Mesodermal cell (in vitro differentiated cells): ENCODE data around the gene STAT1.

Experiments
- H3K27ac ChIP-seq: 2 replicates; pipeline ENCODE4 v1.7.0; 2013; ENCODE audit warnings: mild to moderate bottlenecking, low read depth, low read length, moderate library complexity; ENCODE audit not compliant: severe bottlenecking
- H3K36me3 ChIP-seq: 2 replicates; pipeline ENCODE4 v1.7.1; 2013; ENCODE audit warnings: mild to moderate bottlenecking, low read length, moderate library complexity; ENCODE audit not compliant: control insufficient read depth, insufficient read depth
- H3K4me1 ChIP-seq: one replicate; pipeline ENCODE4 v1.7.1; 2013; ENCODE audit warnings: mild to moderate bottlenecking, low read length; ENCODE audit not compliant: insufficient read depth, control insufficient read depth, poor library complexity, severe bottlenecking
- H3K4me3 ChIP-seq: 2 replicates; pipeline ENCODE4 v1.7.0; 2013; ENCODE audit warnings: low read length, control low read depth, mild to moderate bottlenecking; ENCODE audit not compliant: insufficient read depth, poor library complexity, severe bottlenecking; ENCODE audit errors: extremely low read depth
- H3K9me3 ChIP-seq: 2 replicates; pipeline ENCODE4 v1.7.1; 2013; ENCODE audit warnings: mild to moderate bottlenecking, low read length, moderate library complexity; ENCODE audit not compliant: control insufficient read depth
- WGBS, 2 experiments: methylation state at CpG; one replicate each; pipeline ENCODE4 v1.1.5; 2013; ENCODE audit warnings: missing lambda C conversion rate in 2 of 2; ENCODE audit not compliant: insufficient coverage in 2 of 2; 5-methylcytosine and 5-hydroxymethylcytosine counted together

The STAT1 gene

DNA sequence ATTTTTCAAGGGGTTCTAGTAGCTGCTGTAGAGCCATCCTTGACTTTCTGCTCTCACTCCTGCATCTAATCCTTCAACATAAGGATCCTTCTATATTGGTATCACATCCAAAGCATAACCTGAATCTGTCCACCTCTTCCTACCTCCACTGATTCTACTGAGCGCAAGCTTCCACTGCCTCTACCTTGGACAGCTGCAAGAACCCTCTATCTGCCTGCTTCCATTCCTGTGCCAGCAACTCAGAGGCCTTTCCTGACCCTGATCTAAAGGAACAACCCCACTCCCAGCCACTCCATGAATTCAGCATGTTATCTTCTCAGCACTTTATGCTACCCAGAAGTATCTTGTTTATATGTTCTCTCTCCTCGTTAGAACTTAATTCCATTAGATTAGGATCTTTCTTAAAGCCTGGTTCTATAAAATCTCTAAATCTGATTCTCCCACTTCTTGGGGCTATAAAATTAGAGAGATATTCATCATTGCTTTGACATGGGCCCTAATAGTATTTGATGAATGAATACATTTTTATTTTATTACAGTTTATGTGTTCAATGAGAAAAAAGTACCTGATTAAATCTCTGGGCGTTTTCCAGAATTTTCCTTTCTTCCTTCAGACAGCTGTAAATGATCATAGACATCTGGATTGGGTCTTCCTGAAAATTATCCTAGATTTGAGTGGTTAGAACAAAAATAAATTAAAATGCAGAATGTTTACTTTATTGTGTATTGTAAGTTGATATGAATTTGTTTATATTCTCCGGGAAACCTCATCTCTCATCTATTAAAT lies 6.8 kb downstream of the STAT1 start:
- Histone ChIP-seq H3K4me3 (no peak overlapping the region), H3K4me1 (no peaks in the 10 kb centered on the region), H3K36me3 (peaks cover 56% of the 10 kb centered on the region), H3K9me3 (no peaks in the 10 kb centered on the region), H3K27ac (no peak overlapping the region)
- 90 to 100% methylated on average over 1 of the region's 4 CpGs for WGBS, 2 experiments

- no peak overlapping the region for H3K27ac ChIP-seq
- H3K36me3 ChIP-seq, result peaks cover 65% of the 10 kb centered on the region
- WGBS, 2 experiments, result 94 to 100% methylated on average over 1 to 3 of the region's 3 CpGs
Observed at GRCh38 chr2:191006297-191006696, 7.7 kb downstream of the STAT1 start.

DNA sequence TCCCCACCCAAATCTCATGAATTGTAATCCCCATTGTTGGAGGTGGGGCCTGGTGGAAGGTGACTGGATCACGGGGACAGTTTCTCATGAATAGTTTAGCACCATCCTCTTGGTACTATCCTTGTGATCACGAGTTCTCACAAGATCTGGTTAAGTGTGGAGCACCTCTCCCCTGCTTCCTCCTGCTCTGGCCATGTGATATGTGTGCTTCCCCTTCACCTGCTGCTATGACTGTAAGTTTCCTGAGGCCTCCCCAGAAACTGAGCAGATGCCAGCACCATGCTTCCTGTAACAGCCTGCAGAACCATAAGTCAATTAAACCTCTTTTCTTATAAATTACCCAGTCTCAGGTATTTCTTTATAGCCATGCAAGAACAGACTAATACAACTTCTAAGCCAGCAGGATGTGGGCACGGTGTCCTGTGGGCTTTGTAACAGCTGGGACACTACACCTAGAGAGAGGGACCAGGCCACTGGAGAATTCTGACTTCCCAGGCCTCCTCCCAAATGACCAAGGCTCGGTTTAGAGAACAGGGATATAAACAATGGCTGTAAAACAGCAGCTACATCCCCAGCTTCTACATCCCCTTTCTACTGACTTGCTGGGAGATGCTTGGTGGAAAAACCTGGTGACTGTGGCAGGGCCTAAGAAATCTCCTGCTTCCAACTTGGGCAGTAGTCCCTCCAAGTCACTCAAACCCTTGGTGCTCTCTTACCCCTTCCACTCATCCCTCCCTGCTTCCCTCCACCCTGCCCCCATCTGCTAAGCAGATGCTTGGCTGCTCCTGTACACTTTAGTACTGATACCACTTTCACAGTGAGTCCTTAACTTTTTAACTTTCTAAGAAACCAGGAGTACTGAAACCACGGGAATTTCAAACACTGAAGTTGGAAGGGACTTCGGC lies 10.3 kb downstream of the STAT1 start:
- peaks cover 82% of the 10 kb centered on the region for H3K36me3 ChIP-seq
- H3K27ac ChIP-seq, result no peak overlapping the region
- H3K4me3 ChIP-seq, result no peak overlapping the region
- no peaks in the 10 kb centered on the region for H3K9me3 ChIP-seq
- 90% methylated on average over 4 of the region's 6 CpGs for WGBS, 2 experiments
- no peaks in the 10 kb centered on the region for H3K4me1 ChIP-seq

More at GRCh38 chr2:191006297-191006696, 7.7 kb downstream of the STAT1 start:
- H3K4me1 ChIP-seq, result no peaks in the 10 kb centered on the region
- no peak overlapping the region for H3K4me3 ChIP-seq
- H3K9me3 ChIP-seq, result no peaks in the 10 kb centered on the region

- no peaks in the 10 kb centered on the region for H3K4me1 ChIP-seq
- H3K9me3 ChIP-seq, result no peaks in the 10 kb centered on the region
- WGBS, 2 experiments, result 83% methylated on average over 1 of the region's 3 CpGs; no CpG with 5 or more reads in 1 of the 2 experiments
- no peak overlapping the region for H3K27ac ChIP-seq
- H3K36me3 ChIP-seq, result peaks cover 86% of the 10 kb centered on the region
- H3K4me3 ChIP-seq, result no peak overlapping the region
Observed at GRCh38 chr2:191001624-191002023, 12.3 kb downstream of the STAT1 start.

DNA sequence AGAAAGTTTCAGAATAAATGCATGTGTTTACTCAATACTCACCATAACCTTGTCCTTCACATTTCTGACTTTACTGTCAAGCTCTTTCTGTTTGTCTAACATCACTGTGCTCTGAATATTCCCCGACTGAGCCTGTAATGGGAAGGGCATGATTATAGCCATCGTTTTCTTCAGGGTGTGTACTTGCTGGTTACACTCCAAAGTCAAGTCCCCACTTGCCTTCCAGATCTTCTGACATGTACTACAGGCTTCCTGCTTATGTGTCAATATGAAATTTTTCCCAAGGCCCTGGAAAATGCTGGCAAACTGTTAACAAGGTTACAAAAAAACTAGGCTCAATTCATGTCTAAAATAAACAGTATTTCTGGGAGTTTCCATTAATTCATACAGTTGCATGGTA lies 12.9 kb downstream of the STAT1 start:
- no peaks in the 10 kb centered on the region for H3K4me1 ChIP-seq
- WGBS, 2 experiments, result 81 to 88% methylated on average over 1 to 2 of the region's 2 CpGs
- H3K9me3 ChIP-seq, result no peaks in the 10 kb centered on the region
- peaks cover 86% of the 10 kb centered on the region for H3K36me3 ChIP-seq
- no peak overlapping the region for H3K4me3 ChIP-seq
- no peak overlapping the region for H3K27ac ChIP-seq

DNA sequence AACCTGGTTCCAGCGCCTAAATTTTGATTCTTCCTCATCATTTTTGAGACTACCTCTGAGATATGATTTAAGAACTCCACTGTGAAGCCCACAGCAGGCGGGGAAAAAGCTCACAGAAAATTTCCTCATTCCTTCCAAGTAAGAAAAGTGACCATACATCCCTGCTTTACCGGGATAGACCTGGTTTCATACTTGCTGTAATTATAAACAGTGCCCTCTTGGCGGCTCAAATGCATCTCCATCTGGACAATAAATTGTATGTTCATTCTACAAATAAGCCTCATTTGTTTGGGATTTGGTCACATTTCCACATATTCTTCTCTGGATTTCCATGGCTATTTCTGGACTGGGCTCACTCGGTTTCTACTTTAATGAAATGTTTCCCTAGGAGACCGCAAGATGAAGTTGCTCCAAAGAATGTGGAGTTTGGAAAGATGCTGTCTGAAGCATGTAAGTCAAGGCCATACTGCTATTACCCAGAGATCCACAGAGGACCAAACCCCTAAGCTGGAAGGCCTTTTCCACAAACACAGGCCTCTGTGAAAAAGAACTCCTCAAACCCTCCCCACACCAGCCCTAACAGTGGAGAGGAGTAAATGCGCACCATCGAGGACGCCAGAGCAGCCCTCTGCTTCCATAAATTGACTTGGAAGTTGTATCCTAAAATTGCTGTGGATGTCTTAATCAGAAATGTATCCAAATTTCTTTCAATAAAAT lies 13.9 kb downstream of the STAT1 start:
- H3K4me3 ChIP-seq, result no peak overlapping the region
- 100% methylated on average over 3 to 4 of the region's 9 CpGs for WGBS, 2 experiments
- H3K9me3 ChIP-seq, result no peaks in the 10 kb centered on the region
- no peaks in the 10 kb centered on the region for H3K4me1 ChIP-seq
- H3K27ac ChIP-seq, result no peak overlapping the region
- H3K36me3 ChIP-seq, result peaks cover 86% of the 10 kb centered on the region

DNA sequence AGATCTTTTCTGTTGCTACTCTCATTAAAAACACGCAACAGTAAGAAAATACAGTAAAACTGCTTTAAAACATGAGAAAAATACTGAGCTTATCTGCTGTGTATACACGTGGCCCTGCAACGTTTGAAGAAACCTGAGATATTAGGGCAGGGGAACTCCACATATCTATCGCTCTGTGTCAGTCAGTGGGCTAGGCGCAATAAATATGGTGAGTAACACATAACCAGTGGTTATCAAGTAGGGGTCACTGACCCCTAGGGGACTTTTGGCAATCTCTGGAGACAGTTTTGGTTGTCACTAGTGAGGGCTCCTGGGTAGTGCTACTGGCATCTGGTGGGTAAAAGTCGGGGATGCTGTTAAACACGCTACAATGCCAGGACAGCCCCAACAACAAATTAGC lies 14.9 kb downstream of the STAT1 start:
- Histone ChIP-seq H3K4me3 (no peak overlapping the region), H3K27ac (no peak overlapping the region), H3K36me3 (peaks cover 88% of the 10 kb centered on the region), H3K9me3 (no peaks in the 10 kb centered on the region), H3K4me1 (no peaks in the 10 kb centered on the region)
- WGBS, 2 experiments, result 96 to 97% methylated on average over 5 to 6 of the region's 7 CpGs

GRCh38 chr2:190997526-190998113 lies 16.4 kb downstream of the STAT1 start:
- no peak overlapping the region for H3K27ac ChIP-seq
- no peak overlapping the region for H3K4me3 ChIP-seq
- peaks cover 86% of the 10 kb centered on the region for H3K36me3 ChIP-seq
- no peaks in the 10 kb centered on the region for H3K9me3 ChIP-seq
- no peaks in the 10 kb centered on the region for H3K4me1 ChIP-seq
- WGBS, 2 experiments, result 92% methylated on average over 5 of the region's 8 CpGs

- 96 to 100% methylated on average over 3 to 4 of the region's 5 CpGs for WGBS, 2 experiments
- H3K4me1 ChIP-seq, result no peaks in the 10 kb centered on the region
- H3K27ac ChIP-seq, result no peak overlapping the region
- no peak overlapping the region for H3K4me3 ChIP-seq
- no peaks in the 10 kb centered on the region for H3K9me3 ChIP-seq
- H3K36me3 ChIP-seq, result peaks cover 80% of the 10 kb centered on the region
Observed at GRCh38 chr2:190996947-190997346, 17.0 kb downstream of the STAT1 start.

DNA sequence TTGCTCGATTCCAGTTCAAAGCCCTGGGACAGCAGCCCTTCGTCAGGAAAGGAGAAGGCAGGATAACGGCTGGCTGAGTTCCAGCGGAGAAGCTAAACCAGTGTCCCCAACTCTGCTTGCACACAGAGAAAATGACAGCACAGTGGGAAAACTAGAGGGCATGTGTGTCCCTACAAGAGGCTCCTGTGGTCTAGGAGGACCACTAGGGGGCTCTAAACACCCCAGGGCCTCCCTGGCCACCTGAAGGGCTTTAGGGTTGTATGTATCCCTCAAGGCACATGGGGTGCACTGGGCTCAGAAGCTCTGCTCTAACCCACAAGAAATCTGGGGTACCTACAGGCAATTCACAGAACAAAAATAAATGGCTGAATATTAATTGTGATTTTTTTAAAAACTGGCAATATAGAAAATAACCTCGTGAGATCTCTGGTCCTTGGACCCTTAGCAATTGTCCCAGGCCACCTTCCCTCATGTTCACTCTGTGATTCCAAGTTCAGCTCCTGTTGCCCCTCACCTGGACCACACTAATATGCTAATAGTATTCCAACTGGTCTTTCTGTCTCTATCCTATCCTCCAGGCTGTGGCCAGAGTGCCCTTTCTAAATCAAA lies 17.5 kb downstream of the STAT1 start:
- 77 to 91% methylated on average over 3 to 4 of the region's 5 CpGs for WGBS, 2 experiments
- Histone ChIP-seq H3K4me1 (no peaks in the 10 kb centered on the region), H3K9me3 (no peaks in the 10 kb centered on the region), H3K36me3 (peaks cover 75% of the 10 kb centered on the region), H3K27ac (no peak overlapping the region), H3K4me3 (no peak overlapping the region)
